H1 (cell line): Measurements from ENCODE around the gene KLHL29.

ENCODE experiments used
- HDAC2 ChIP-seq, 2 experiments: fragments of 300-600 bp in 1 of 2; sonication (generic) in 1 of 2; IDR thresholded peaks; 2 replicates each; pipeline ENCODE4 v1.6.1; 2011 to 2012; ENCODE audit warnings: low read depth in 2 of 2, low read length in 2 of 2, mild to moderate bottlenecking in 2 of 2, moderate library complexity in 2 of 2, borderline replicate concordance in 1 of 2, inconsistent platforms in 1 of 2
- SRF ChIP-seq: IDR thresholded peaks from 2 replicates; pipeline ENCODE4 v1.6.1; 2011; ENCODE audit warnings: mild to moderate bottlenecking, low read depth, low read length, moderate library complexity

DNA sequence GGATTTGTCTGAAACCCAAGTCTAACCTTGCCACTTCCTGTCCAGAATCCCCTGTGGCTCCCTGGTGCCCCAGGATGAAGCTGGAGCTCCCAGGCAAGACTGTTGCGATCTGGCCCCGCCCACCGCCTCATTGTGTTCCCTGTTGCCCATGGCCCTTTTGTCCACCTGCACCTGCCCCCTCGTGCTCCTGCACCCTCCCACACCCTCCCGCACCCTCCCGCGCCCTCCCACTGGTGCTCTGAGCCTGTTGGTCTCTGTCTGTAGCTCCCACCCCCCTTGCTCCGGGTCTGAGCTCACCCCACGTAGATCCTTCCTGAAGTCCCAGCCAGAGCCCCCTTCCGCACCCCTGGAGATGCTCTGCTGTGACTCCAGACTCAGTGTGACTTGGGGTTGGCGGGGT is 297.5 kb downstream of the KLHL29 start:
- TF ChIP-seq HDAC2 (IDR thresholded peaks at IDR 0.05; ENCODE audit: borderline replicate concordance in 1 of 2, low read depth in 2 of 2, low read length in 2 of 2) (no peak), SRF (no peak)
